K562 (cell line): ENCODE results near the gene RNF40. TPM values are rescaled to one million over a fixed set of nuclear protein-coding genes. Genes with fewer than 3 reads are reported as not detected.

Source experiments
- ADNP ChIP-seq: fragments of 200-800 bp; sonication (Bioruptor generic); IDR thresholded peaks from 2 replicates; pipeline ENCODE4 v1.6.1; 2016; ENCODE audit warnings: missing genetic modification characterization, missing compliant biosample characterization
- CCAR2 ChIP-seq: fragments of 200-400 bp; formaldehyde crosslinking; IDR thresholded peaks from 2 replicates; pipeline ENCODE4 v1.6.1; 2017; ENCODE audit warnings: mild to moderate bottlenecking, low read depth, low read length
- ETV5 ChIP-seq: sonication (generic); formaldehyde crosslinking; IDR thresholded peaks from 2 replicates; pipeline ENCODE4 v1.4.0; 2020; ENCODE audit warnings: low read depth, mild to moderate bottlenecking, missing genetic modification reagents
- FOXK2 ChIP-seq, 2 experiments: fragments of 450-650 bp; IDR thresholded peaks in 1 of 2; conservative IDR thresholded peaks in 1 of 2; 2 replicates each; pipeline ENCODE4 v1.6.1; 2016; ENCODE audit warnings: low read depth in 2 of 2, mild to moderate bottlenecking in 1 of 2
- HNRNPL ChIP-seq: fragments of 200-400 bp; formaldehyde crosslinking; IDR thresholded peaks from 2 replicates; pipeline ENCODE4 v1.6.1; 2017; ENCODE audit warnings: low read depth, mild to moderate bottlenecking, low read length
- MAFK ChIP-seq: IDR thresholded peaks from 2 replicates; pipeline ENCODE4 v1.6.1; 2011; ENCODE audit warnings: low read length, improper control_type of control experiment
- NR1H2 ChIP-seq: sonication (generic); formaldehyde crosslinking; IDR thresholded peaks from 2 replicates; pipeline ENCODE4 v1.4.0; 2020; ENCODE audit warnings: mild to moderate bottlenecking, missing genetic modification reagents
- PTBP1 ChIP-seq: fragments of 200-400 bp; formaldehyde crosslinking; IDR thresholded peaks from 2 replicates; pipeline ENCODE4 v1.6.1; 2017; ENCODE audit warnings: low read depth, low read length
- RAD21 ChIP-seq, 2 experiments: fragments of 250-450 bp in 1 of 2; fragments of 450-650 bp in 1 of 2; sonication (Bioruptor Pico) in 1 of 2; formaldehyde crosslinking in 1 of 2; IDR thresholded peaks in 1 of 2; conservative IDR thresholded peaks in 1 of 2; 2 replicates each; pipeline versions ENCODE4 v1.4.0 to v1.8.0; 2020 to 2022; ENCODE audit warnings: mild to moderate bottlenecking in 2 of 2, moderate library complexity in 1 of 2
- RFX1 ChIP-seq: fragments of 450-650 bp; IDR thresholded peaks from 2 replicates; pipeline ENCODE4 v1.6.1; 2016; ENCODE audit warnings: mild to moderate bottlenecking, moderate library complexity
- SAFB2 ChIP-seq: fragments of 200-400 bp; formaldehyde crosslinking; IDR thresholded peaks from 2 replicates; pipeline ENCODE4 v1.6.1; 2018; ENCODE audit warnings: borderline replicate concordance, low read length, low read depth, moderate library complexity; ENCODE audit not compliant: severe bottlenecking
- SMC3 ChIP-seq: conservative IDR thresholded peaks from 2 replicates; pipeline ENCODE4 v1.6.1; 2011; ENCODE audit warnings: low read depth, low read length, improper control_type of control experiment; ENCODE audit not compliant: insufficient read depth
- SNRNP70 ChIP-seq: fragments of 200-400 bp; formaldehyde crosslinking; optimal IDR thresholded peaks from 2 replicates; pipeline ENCODE3; 2017; ENCODE audit warnings: low read depth, low read length
- SUPT5H ChIP-seq: fragments of 450-650 bp; IDR thresholded peaks from 2 replicates; pipeline ENCODE4 v1.6.1; 2016
- TARDBP ChIP-seq: fragments of 450-650 bp; IDR thresholded peaks from 2 replicates; pipeline ENCODE4 v1.6.1; 2016
- polyA plus RNA-seq, 8 experiments: library from polyadenylated mRNA; depleted of rRNA in 4 of 8; stranded (reverse) in 5 of 8; unstranded in 3 of 8; fragments of >200 nt; fragmentation: Nextera tagmentation in 2 of 8; fragmentation: Illumina TruSeq in 1 of 8; extraction: Ambion mirVana in 2 of 8; extraction: Trizol in 1 of 8; gene quantifications; 2 replicates each; pipeline versions ENCODE4 v1.2.1 to v1.2.3, GENCODE V29; 2011 to 2014; ENCODE audit warnings: inconsistent platforms in 1 of 8, missing spikeins in 1 of 8
- total RNA-seq, 7 experiments: library from RNA; depleted of rRNA in 6 of 7; stranded (reverse); fragments of >200 nt in 6 of 7; fragmentation: Illumina TruSeq in 2 of 7; extraction: Trizol in 2 of 7; gene quantifications; 2 replicates each; pipeline versions ENCODE4 v1.2.1 to v1.2.3, GENCODE V29; 2011 to 2021; ENCODE audit warnings: low replicate concordance in 1 of 7
- TF ChIP-seq, protein P1 (sequence below): fragments of 250-450 bp; sonication (Bioruptor Pico); IDR thresholded peaks from 2 replicates; pipeline ENCODE4 v1.8.0; 2022; ENCODE audit warnings: inconsistent platforms, mild to moderate bottlenecking, moderate library complexity, borderline replicate concordance
- TF ChIP-seq, protein P2 (sequence below): IDR thresholded peaks from 2 replicates; pipeline ENCODE4 v1.6.1; 2014; ENCODE audit warnings: antibody characterized with exemption
- TF ChIP-seq, protein P3 (sequence below): fragments of 450-650 bp; IDR thresholded peaks from one replicate; pipeline ENCODE4 v1.6.1; 2018; ENCODE audit warnings: mild to moderate bottlenecking, moderate library complexity; ENCODE audit not compliant: partially characterized antibody
- TF ChIP-seq, protein P4 (sequence below): fragments of 250-450 bp; sonication (Bioruptor Pico); IDR thresholded peaks from 2 replicates; pipeline ENCODE4 v1.5.0; 2021; ENCODE audit warnings: mild to moderate bottlenecking, moderate library complexity
- TF ChIP-seq, protein P5 (sequence below): fragments of 250-450 bp; sonication (Bioruptor Pico); IDR thresholded peaks from 2 replicates; pipeline ENCODE4 v1.9.0; 2021; ENCODE audit warnings: mild to moderate bottlenecking

RNF40 gene
- total and polyA plus RNA-seq, 9 of the 15 experiments (the other 6 are each of a cell fraction or from before 2014, with no cell fraction given), result 6.2 to 129 (median 81.5) TPM

DNA sequence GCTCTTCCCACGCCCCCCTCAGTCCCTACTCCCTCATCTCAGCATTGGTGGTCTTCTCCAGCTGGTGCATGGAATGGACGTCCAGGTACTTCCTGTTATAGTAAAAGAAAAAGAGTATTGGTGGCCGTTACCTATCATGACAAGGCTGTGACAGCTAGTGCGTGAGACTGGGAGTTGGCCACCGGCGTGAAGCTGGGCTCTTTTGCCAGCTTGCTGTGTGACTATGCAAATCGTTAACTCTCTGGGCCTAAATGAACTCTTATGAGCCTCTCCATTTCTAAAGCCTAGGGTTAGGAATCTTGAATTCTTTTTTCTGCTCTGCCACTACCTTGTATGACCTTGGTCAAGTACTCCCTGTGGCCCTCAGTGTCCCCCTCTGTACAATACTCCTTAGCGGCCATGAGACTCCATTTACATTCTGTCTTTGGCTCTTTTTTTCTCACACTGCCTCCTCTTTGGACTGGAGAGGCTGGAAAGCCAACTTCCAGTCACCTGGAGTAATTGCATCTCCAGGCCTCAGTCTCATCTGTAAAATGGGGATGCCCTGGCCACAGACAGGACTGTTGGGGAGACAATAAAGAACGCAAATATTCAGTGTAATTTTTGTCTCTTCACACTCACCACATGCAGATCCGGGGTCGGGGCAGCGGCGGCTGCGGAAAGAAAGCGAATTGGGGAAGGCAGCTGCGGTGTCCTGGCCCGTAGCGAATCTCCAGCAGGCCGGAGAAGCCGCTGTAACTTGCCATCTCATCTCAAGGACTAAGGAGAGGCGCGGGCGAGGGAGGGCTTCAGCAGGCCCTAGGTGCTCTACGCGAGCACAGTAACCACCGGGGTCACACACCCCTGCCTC, 1.3 kb upstream of the RNF40 start (continued):
- TF ChIP-seq, protein P1, sequence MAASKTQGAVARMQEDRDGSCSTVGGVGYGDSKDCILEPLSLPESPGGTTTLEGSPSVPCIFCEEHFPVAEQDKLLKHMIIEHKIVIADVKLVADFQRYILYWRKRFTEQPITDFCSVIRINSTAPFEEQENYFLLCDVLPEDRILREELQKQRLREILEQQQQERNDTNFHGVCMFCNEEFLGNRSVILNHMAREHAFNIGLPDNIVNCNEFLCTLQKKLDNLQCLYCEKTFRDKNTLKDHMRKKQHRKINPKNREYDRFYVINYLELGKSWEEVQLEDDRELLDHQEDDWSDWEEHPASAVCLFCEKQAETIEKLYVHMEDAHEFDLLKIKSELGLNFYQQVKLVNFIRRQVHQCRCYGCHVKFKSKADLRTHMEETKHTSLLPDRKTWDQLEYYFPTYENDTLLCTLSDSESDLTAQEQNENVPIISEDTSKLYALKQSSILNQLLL (CRISPR knock-in tag), result no peak
- TF ChIP-seq SUPT5H, result no peak
- no peak for TF ChIP-seq ADNP (tag)
- no peak for TF ChIP-seq NR1H2 (CRISPR knock-in tag)
- no peak for TF ChIP-seq SMC3
- no peak for TF ChIP-seq MAFK
- no peak for TF ChIP-seq FOXK2 (conservative IDR thresholded peaks at IDR 0.05 in 1 of 2, IDR thresholded peaks at IDR 0.05 in 1 of 2; ENCODE audit: low read depth in 2 of 2)
- TF ChIP-seq ETV5 (CRISPR knock-in tag), result no peak
- TF ChIP-seq TARDBP, result no peak
- TF ChIP-seq RAD21 (CRISPR knock-in tag; conservative IDR thresholded peaks at IDR 0.05 in 1 of 2, IDR thresholded peaks at IDR 0.05 in 1 of 2), result no peak
- no peak for TF ChIP-seq SAFB2
- no peak for TF ChIP-seq CCAR2
- TF ChIP-seq PTBP1, result 0 out of 2 replicates have a peak, but pooled peaks have one; percentile 10
- TF ChIP-seq, protein P2, sequence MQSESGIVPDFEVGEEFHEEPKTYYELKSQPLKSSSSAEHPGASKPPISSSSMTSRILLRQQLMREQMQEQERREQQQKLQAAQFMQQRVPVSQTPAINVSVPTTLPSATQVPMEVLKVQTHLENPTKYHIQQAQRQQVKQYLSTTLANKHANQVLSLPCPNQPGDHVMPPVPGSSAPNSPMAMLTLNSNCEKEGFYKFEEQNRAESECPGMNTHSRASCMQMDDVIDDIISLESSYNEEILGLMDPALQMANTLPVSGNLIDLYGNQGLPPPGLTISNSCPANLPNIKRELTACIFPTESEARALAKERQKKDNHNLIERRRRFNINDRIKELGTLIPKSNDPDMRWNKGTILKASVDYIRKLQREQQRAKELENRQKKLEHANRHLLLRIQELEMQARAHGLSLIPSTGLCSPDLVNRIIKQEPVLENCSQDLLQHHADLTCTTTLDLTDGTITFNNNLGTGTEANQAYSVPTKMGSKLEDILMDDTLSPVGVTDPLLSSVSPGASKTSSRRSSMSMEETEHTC, result no peak
- no peak for TF ChIP-seq HNRNPL
- TF ChIP-seq, protein P3, sequence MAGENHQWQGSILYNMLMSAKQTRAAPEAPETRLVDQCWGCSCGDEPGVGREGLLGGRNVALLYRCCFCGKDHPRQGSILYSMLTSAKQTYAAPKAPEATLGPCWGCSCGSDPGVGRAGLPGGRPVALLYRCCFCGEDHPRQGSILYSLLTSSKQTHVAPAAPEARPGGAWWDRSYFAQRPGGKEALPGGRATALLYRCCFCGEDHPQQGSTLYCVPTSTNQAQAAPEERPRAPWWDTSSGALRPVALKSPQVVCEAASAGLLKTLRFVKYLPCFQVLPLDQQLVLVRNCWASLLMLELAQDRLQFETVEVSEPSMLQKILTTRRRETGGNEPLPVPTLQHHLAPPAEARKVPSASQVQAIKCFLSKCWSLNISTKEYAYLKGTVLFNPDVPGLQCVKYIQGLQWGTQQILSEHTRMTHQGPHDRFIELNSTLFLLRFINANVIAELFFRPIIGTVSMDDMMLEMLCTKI, result no peak
- TF ChIP-seq, protein P4, sequence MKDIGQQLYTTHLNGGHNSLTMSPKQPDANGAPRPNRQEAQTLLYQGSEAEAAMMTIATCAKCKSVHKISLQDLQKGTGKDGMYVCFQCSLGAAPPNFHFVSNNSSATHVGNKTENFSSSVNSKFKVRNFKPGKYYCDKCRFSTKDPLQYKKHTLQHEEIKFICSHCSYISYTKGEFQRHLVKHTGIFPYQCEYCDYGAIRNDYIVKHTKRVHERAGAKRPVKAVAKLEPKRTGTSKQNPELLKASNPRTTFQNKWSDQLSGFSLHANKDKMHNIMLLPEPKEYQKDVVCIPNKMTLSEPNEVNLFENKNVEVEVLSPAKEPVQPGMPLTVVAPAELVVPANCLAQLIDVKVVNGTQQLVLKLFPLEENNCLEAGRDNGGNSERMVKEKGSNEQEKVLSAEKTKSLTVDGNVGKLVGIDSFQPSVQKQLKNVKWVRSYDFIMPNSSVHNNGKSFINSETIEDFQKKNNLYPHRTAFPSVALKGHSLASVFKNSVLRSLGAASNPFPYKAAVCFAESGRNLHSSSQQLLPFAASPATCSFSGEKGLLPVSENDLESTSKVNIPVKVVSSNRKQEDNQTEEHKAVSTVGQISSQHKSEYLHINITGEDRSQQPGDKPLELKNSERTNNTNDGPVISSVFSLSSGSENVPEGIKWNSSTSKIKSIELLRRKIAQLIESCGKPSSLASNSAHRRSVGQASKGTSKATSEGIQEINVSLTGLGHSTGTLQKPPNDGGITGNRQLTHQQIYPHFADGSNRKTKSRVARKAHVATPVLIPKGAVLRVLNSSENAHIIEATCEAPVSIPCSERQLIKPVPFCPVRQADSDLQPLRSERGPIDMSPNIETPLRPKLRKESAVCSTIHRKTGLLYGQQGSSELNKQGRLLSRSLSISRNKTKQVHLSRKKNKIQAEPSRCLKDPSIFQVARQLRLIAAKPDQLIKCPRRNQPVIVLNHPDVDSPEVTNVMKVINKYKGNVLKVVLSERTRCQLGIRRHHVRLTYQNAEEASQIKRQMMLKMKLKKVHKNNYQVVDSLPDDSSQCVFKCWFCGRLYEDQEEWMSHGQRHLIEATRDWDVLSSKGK (CRISPR knock-in tag), result no peak
- no peak for TF ChIP-seq SNRNP70
- TF ChIP-seq, protein P5, sequence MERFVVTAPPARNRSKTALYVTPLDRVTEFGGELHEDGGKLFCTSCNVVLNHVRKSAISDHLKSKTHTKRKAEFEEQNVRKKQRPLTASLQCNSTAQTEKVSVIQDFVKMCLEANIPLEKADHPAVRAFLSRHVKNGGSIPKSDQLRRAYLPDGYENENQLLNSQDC (CRISPR knock-in tag), result no peak
- TF ChIP-seq RFX1, result no peak
